T-helper 9 cell (primary cell): Measurements from ENCODE around the gene SORCS3.

Experiments used
- DNase-seq: peaks from one replicate; pipeline ENCODE4 v3.0.0-alpha.2; 2020

SORCS3 gene

DNA sequence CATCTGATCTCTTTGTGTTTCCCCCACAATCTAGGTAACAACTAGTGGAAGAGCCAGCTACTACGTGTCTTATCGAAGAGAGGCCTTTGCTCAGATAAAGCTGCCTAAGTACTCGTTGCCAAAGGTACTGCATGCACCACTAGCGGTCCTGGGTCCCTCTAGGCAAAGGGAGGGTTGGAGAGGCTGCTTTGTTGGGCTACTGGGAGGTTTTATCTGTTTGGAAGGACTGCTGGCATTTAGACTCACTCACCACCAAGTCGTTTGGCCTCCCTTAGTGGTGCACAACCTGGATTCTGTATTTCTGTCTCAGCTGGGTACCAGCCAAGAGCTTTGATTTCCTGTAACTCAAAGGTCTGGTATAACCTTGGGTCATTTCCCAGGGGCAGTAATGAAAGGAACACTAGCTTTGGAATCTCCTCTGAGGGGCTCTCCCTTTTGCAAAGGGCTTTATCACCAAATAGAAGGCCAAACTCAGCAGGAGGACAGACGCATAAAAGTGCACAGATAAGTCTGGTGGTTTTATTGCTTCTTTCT, 498.3 kb downstream of the SORCS3 start:
- DNase-seq: no peak

GRCh38 chr10:105140600-105140999, 499.5 kb downstream of the SORCS3 start:
- DNase-seq: no peak

DNA sequence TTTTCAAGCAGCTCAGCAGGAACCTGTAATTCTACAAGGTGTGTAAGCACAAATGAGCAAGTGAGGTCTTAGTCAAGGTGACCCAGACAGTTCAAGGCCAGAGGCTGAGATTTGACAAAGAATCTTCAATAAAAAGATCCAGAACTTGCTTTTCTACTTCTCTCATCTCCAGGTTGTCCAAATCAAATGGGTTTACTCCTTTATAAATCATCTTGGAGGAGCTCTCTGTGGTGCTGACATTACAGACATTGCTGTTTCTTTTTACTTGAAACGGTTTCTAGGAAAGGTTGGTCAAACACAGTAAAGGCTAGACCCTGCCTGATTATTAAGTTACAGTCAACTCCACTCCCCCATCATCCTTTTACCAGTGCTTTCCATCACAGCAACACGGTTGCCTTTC, 504.6 kb downstream of the SORCS3 start:
- DNase-seq: no peak

DNA sequence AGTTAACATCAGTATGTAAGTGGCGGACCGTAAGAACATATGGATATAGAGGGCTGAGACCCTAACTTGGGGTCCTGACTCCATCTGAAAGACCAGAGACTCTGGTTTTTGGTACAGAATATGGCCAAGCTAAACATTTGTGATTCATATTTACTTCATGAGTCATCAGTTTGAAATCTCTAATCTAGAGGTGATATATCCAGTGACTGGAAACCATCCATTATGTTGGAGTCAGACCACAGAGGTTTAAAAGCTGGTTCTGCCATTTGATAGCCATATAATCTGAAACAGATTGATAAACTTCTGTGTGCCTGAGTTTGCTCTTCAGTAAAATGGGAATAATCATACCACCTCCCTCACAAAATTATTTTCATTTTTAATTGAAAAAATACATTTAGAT, 505.3 kb downstream of the SORCS3 start:
- no peak for DNase-seq

GRCh38 chr10:105148456-105148855, 507.4 kb downstream of the SORCS3 start:
- no peak for DNase-seq

GRCh38 chr10:105148921-105149320, 507.8 kb downstream of the SORCS3 start:
- DNase-seq: no peak

GRCh38 chr10:105149371-105149891, 508.3 kb downstream of the SORCS3 start:
- no peak for DNase-seq

GRCh38 chr10:105150259-105150880, 509.3 kb downstream of the SORCS3 start:
- DNase-seq: no peak

DNA sequence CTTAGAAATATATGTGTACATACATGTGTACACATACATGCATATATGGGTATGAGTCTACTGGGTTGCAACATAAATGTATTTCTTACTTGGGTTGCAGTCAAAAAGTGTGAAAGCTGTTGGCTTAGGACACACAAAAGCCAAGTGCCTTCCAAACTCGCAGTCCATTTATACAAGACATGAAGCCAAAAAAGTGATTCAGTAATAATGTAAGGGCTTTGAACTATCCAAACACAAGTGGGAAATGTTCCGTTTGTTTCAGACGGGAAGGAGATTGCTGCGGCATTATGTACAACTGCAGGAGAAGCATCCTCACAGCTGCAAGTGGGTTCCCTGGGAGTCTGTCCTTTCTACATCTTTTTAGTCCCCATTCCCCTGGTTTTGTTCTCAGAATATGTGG, 513.6 kb downstream of the SORCS3 start:
- no peak for DNase-seq

DNA sequence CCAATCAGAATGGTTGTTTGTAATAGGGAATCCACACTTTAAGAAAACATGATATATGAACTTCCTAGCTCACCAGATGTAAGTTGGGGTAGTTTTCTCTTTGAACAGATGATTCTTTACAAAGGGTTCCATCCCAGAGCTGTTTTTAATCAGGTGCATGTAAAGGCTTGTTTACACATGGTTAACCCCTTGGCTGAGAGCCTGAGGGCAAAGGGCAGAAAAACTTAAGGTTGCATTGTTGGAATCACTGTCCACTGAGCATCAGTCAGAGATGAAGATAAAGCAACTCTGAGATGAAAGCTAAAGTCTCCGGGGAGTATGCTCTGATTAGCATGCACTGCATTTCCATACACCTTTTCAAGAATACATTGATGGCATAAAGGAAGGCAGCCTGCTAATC, 518.2 kb downstream of the SORCS3 start:
- no peak for DNase-seq

DNA sequence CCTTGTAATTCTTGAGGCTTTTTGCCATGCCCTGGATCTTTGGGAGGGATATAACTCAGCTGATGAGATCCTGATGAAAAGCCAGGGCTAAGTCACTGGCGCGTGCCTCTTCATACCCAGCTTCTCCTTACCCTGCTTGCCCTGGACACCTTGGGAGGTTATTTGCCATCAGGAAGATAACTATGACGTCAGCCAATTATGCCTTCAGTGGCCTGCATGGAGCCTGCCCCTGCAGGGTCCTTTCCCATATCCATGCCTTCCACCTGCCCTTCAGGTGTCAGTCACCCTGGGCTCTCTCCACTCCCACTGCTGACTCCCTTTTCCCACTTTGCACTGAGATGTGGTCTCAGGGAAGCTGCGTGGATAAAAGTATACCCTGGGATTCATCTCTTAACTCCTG, 520.1 kb downstream of the SORCS3 start:
- DNase-seq: no peak

DNA sequence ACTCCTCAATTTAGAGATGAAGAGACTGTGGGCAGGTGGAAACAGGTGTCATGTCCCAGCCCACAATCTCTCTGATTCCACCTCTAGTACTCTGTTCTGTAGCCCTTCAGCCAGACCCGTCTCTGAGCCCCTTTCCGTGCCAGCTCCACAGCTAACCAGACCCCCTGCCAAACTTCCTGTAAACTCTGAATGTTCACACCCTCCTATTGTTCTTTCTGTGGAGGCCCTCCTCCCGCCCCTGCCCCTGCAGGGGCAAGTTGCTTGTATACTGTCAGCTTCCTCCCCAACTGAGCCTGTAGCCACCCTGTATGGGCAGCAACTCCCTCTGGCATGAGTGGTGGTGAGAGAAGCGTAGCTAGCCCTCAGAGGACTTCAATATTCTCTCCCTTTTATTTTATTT, 520.7 kb downstream of the SORCS3 start:
- no peak for DNase-seq

- DNase-seq: no peak
Measured at GRCh38 chr10:105170521-105170920, 529.4 kb downstream of the SORCS3 start.

- DNase-seq: no peak
Measured at GRCh38 chr10:105171945-105172344, 530.9 kb downstream of the SORCS3 start.

DNA sequence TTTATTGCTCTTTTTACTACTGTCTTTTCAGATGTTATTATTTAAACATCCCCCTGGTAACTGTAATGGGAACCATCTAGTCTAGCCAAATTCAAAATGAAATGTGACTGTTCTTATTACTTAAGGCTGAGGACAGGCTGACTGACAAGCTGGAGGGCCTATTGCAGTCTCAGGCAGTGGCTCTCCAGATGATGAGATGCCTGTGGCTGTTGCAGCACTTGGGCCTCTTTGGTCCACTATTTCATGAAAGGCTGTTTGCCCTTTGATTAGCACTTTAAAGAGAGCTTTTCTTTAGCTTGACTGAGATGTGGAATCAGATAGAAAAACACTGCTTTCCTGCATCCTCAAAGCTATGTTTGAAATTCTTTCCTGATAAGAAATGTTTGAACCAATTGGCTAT, 540.5 kb downstream of the SORCS3 start:
- DNase-seq: no peak

GRCh38 chr10:105183536-105183935, 542.4 kb downstream of the SORCS3 start:
- no peak for DNase-seq

DNA sequence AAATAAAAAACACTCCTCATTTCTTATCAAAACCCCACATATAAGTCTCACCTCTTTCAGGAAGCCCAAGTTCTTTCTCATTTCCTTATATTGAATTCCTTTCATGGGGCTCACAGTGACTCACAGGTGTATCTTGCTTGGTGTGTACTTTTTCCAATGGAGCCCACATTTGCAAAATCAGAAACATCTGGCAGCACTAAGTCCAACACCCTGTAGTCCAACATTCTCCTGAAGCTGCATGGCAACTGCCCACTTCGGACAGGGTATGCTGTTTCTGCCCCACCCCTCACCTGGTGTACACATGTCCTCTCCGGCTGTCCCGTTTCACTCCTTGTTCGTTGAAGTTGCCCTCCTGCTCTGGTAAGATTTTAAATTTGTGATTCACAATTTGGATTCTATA, 544.1 kb downstream of the SORCS3 start:
- no peak for DNase-seq

DNA sequence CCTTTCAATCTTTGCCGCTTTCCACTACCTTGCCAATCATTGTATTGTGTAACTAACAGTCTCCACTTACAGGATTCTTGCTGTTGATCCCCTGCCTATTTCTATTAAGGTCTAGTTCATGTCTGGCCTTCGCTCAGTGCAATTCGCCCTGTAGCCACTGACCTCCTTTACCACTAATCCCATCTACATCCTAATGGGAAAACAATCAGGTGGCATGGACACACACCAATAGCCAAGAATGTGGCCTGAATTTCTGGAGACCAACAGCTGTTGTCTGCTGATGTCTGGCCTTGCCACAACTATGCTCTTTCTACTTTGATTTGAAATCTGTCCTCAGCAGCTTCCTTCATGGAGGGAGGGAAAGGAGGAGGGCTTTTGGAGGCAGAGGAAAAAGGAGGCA, 546.2 kb downstream of the SORCS3 start:
- no peak for DNase-seq

- no peak for DNase-seq
Measured at GRCh38 chr10:105188737-105189462, 547.8 kb downstream of the SORCS3 start.

- no peak for DNase-seq
Measured at GRCh38 chr10:105189463-105189800, 548.3 kb downstream of the SORCS3 start.

GRCh38 chr10:105192146-105192545, 551.1 kb downstream of the SORCS3 start:
- no peak for DNase-seq

DNA sequence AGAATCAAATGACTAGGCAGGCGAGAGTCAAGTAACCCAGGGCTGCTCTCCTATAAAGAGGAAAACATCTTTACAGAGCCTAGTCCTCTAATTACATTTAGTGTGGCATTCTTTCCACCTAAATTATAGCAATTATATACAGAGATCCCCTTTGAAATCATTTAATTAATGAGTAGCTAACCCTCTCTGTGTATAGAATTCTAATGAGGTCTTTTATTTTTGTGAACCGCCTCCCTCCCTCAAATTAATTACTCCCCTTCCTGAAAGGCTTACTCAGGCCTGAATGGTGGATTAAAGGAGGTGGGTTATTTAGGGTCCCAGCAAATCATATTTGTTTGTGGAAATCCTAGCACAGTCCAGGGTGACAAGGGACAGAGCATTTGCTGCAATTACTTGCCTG, 551.8 kb downstream of the SORCS3 start:
- DNase-seq: no peak

- no peak for DNase-seq
Measured at GRCh38 chr10:105195831-105196230, 554.7 kb downstream of the SORCS3 start.

DNA sequence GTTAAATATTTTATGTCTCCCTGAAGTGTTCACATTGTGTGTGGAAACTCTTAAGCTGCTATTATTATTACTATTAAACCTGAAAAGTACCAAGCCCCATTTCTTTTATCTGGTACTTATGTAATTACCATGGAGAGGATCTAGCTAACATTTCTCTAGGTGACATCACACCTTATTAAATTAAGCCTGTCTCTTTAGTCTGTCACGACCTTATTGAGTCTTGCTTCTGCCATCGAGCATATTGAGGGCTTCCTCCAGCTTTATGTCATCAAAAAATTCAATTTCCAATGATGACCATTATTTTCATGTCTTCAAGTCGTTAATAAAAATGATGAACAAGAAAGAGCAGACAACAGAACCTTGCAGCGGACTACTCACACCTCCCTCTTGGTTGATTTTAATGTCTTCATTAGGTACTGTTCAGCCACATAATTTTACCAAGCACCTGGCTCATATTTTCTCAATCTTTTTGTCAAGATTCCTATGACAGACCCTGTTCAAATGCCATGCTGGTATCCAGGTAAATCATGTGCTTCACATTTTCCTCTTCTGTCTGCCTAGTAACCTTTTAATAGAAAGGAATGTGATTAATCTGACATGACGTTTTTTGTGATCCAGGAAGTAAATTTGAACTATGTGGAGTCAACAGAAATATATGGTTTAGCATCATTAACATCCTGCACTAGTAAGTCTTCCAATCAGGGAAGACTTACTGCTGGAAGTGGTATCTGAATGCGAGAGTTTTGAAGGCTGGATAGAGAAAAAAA, 556.7 kb downstream of the SORCS3 start:
- DNase-seq: no peak
